ENCODE measurements around the gene OFD1.
A peak's percentile ranks its signal among the peaks of the same experiment; 100 is the strongest.

OFD1 gene

GRCh38 chrX:13760426-13760825 is 25.9 kb downstream of the OFD1 start:
- no peak for TF ChIP-seq CTCF (IDR thresholded peaks at IDR 0.05)

- no peak for TF ChIP-seq CTCF (IDR thresholded peaks at IDR 0.05)
Measured at GRCh38 chrX:13761606-13762414, 27.3 kb downstream of the OFD1 start.

- no peak for TF ChIP-seq CTCF (IDR thresholded peaks at IDR 0.05)
Measured at GRCh38 chrX:13763489-13763888, 28.9 kb downstream of the OFD1 start.

GRCh38 chrX:13764281-13764680 is 29.7 kb downstream of the OFD1 start:
- no peak for TF ChIP-seq CTCF (IDR thresholded peaks at IDR 0.05)

- TF ChIP-seq CTCF (IDR thresholded peaks at IDR 0.05): peak; percentile 48
Measured at GRCh38 chrX:13764765-13765164, 30.2 kb downstream of the OFD1 start.

- no peak for TF ChIP-seq CTCF (IDR thresholded peaks at IDR 0.05)
Measured at GRCh38 chrX:13768939-13769338, 34.4 kb downstream of the OFD1 start.

GRCh38 chrX:13770013-13770535 is 35.5 kb downstream of the OFD1 start:
- TF ChIP-seq CTCF (IDR thresholded peaks at IDR 0.05): no peak

Data from LNCAP (cell line).